ENCODE data around the gene OSTM1. TPM values are rescaled to one million over a fixed set of nuclear protein-coding genes. Genes with fewer than 3 reads are reported as not detected.

Gene OSTM1
- total RNA-seq, 1 experiment from 2014 or later, result 277 TPM

- no peak for DNase-seq (ENCODE audit: low read depth, low spot score)
- no TSS peak for BruUV-seq (replicated peaks)
- ChIA-PET POLR2A (no interaction called here), CTCF (interaction anchor here (0.6 kb wide), 1 partner anchor 402 kb away, joined by 8 read pairs; no protein-coding TSS in a partner anchor)
- H3K4me3 ChIP-seq (ENCODE audit: low read depth in 2 of 2, low read length in 2 of 2), result no peak overlapping the region
- H3K36me3 ChIP-seq (ENCODE audit: control insufficient read depth, insufficient read depth, low read length), result no peaks in the 10 kb centered on the region
- in situ Hi-C loops (cut with HindIII; ENCODE audit: low pct_unique_long_range_greater_than_20kb, low sequenced_read_pairs) (no loop called here), intact Hi-C loops (cut with micrococcal nuclease; ENCODE audit: unreplicated experiment) (no loop called here)
- H3K4me1 ChIP-seq (ENCODE audit: control insufficient read depth, insufficient read depth, low read length), result peaks cover 10% of the 10 kb centered on the region
- TF ChIP-seq REST (IDR thresholded peaks at IDR 0.05; ENCODE audit: insufficient read depth in 1 of 2, low read depth in 2 of 2, low read length in 1 of 2) (no peak), CTCF (IDR thresholded peaks at IDR 0.05) (no peak), SIN3A (IDR thresholded peaks at IDR 0.05; ENCODE audit: borderline replicate concordance, insufficient read depth, low read depth, low read length) (no peak), POLR2AphosphoS5 (IDR thresholded peaks at IDR 0.05; ENCODE audit: low read depth, low read length) (no peak), TCF7L2 (IDR thresholded peaks at IDR 0.05; ENCODE audit: low read depth, low read length) (no peak)
- H3K27me3 ChIP-seq (ENCODE audit: control insufficient read depth, insufficient read depth, low read length), result peaks cover 15% of the 10 kb centered on the region
- no peak for ATAC-seq
- no peak overlapping the region for H3K27ac ChIP-seq (ENCODE audit: low read length)
- H3K9me3 ChIP-seq (ENCODE audit: control insufficient read depth, insufficient read depth, low read depth, low read length), result no peaks in the 10 kb centered on the region
These were observed 45.8 kb upstream of the OSTM1 start for GRCh38 chr6:108120311-108120710.

- TF ChIP-seq POLR2AphosphoS5 (IDR thresholded peaks at IDR 0.05; ENCODE audit: low read depth, low read length) (no peak), REST (IDR thresholded peaks at IDR 0.05; ENCODE audit: insufficient read depth in 1 of 2, low read depth in 2 of 2, low read length in 1 of 2) (no peak), CTCF (IDR thresholded peaks at IDR 0.05) (no peak), SIN3A (IDR thresholded peaks at IDR 0.05; ENCODE audit: borderline replicate concordance, insufficient read depth, low read depth, low read length) (no peak), TCF7L2 (IDR thresholded peaks at IDR 0.05; ENCODE audit: low read depth, low read length) (no peak)
- H3K36me3 ChIP-seq (ENCODE audit: control insufficient read depth, insufficient read depth, low read length), result no peaks in the 10 kb centered on the region
- no peaks in the 10 kb centered on the region for H3K9me3 ChIP-seq (ENCODE audit: control insufficient read depth, insufficient read depth, low read depth, low read length)
- H3K4me1 ChIP-seq (ENCODE audit: control insufficient read depth, insufficient read depth, low read length), result peaks cover 13% of the 10 kb centered on the region
- ChIA-PET CTCF (no interaction called here), POLR2A (no interaction called here)
- BruUV-seq (replicated peaks), result no TSS peak
- in situ Hi-C loops (cut with HindIII; ENCODE audit: low pct_unique_long_range_greater_than_20kb, low sequenced_read_pairs) (no loop called here), intact Hi-C loops (cut with micrococcal nuclease; ENCODE audit: unreplicated experiment) (loop anchor here (10.0 kb wide), 1 partner anchor 115 kb away; no protein-coding TSS in a partner anchor)
- H3K4me3 ChIP-seq (ENCODE audit: low read depth in 2 of 2, low read length in 2 of 2), result no peak overlapping the region
- no peak overlapping the region for H3K27ac ChIP-seq (ENCODE audit: low read length)
- peaks cover 14% of the 10 kb centered on the region for H3K27me3 ChIP-seq (ENCODE audit: control insufficient read depth, insufficient read depth, low read length)
- ATAC-seq (no peak), DNase-seq (ENCODE audit: low read depth, low spot score) (no peak)
These were observed 45.2 kb upstream of the OSTM1 start for GRCh38 chr6:108119769-108120141.
